ENCODE results near the gene FUT3. TPM values are rescaled to one million over a fixed set of nuclear protein-coding genes. Genes with fewer than 3 reads are reported as not detected.
A peak's percentile ranks its signal among the peaks of the same experiment; 100 is the strongest.

Gene FUT3
- total and polyA plus RNA-seq, 2 of the 8 experiments (the other 6 are each of a cell fraction or from before 2014, with no cell fraction given) = 0.15 to 0.63 TPM

DNA sequence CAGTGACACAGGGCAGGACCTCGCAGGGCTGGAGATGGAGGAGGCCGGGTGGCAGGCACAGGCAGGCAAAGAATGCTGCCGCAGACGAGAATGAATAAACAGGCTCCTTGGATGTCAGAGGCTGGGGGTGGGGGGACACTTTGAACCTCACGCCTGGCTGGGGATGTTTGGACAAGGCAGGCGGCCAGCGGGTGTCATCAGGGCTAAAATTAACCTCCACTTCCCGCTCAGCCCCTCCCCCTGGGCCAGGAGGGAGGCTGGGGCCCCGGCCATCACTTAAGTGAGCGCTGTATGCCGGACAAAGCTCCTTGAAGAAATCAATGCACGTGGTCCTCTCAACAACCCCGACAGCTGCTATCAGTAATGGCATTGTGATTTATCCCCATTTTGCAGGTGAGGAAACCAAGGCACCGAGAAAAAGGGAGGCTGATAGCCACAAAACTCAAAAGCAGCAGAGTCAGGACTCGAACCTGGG is 29.4 kb upstream of the FUT3 start:
- 70% methylated on average over 15 of the region's 15 CpGs; no CpG with 5 or more reads in 1 of the 2 experiments for WGBS, 2 experiments (ENCODE audit: extremely low coverage in 1 of 2, insufficient coverage in 1 of 2, insufficient read length in 1 of 2, insufficient replicate concordance in 2 of 2, low coverage in 1 of 2, low lambda C conversion rate in 2 of 2, missing lambda C conversion rate in 1 of 2)
- no peak for DNase-seq (ENCODE audit: low read depth in 1 of 2, low spot score in 2 of 2)
- FAIRE-seq = no peak

More for the DNA sequence above, 29.4 kb upstream of the FUT3 start:
- H3K79me1 ChIP-seq (ENCODE audit: low read depth, low read length) = no peaks in the 10 kb centered on the region
- H3K56ac ChIP-seq (replicated peaks; ENCODE audit: insufficient read length, low read depth, low read length) = no peak overlapping the region
- no peak overlapping the region for H2BK12ac ChIP-seq (ENCODE audit: low read depth, low read length)
- no peak overlapping the region for H3K27ac ChIP-seq (ENCODE audit: low read depth, low read length)
- no peak overlapping the region for H2BK5ac ChIP-seq (ENCODE audit: low read depth, low read length)
- no peak overlapping the region for H4K8ac ChIP-seq (ENCODE audit: extremely low read depth, insufficient read depth, low read length)
- H3K23ac ChIP-seq (ENCODE audit: insufficient read length) = no peak overlapping the region
- H3K27me3 ChIP-seq (replicated peaks in 1 of 4; ENCODE audit: control insufficient read depth in 3 of 4, extremely low read depth in 1 of 4, insufficient read depth in 3 of 4, low read length in 3 of 4) = 0 out of 7 replicates have a peak, but pooled peaks cover 0 to 2% (median 0%) of the 10 kb centered on the region in 4 experiments
- no peak overlapping the region for H2BK15ac ChIP-seq (ENCODE audit: low read length)
- ChIA-PET CTCF (ENCODE audit: partially characterized antibody) (interaction anchor here (1.6 kb wide), 1 partner anchor 77 kb away, joined by 9 read pairs; no protein-coding TSS in a partner anchor), POLR2A (ENCODE audit: partially characterized antibody) (interaction anchor here (2.5 kb wide), 1 partner anchor 52 kb away, joined by 8 read pairs; no protein-coding TSS in a partner anchor)
- no peak overlapping the region for H3K18ac ChIP-seq (ENCODE audit: extremely low read depth, low read length)
- no peak overlapping the region for H4K91ac ChIP-seq (replicated peaks; ENCODE audit: insufficient read length, low read length)
- H3K79me2 ChIP-seq (ENCODE audit: control insufficient read depth in 1 of 2, insufficient read depth in 2 of 2, low read length in 2 of 2) = no peaks in the 10 kb centered on the region
- H3K9ac ChIP-seq (replicated peaks in 1 of 4; ENCODE audit: extremely low read depth in 1 of 4, low read depth in 3 of 4, low read length in 3 of 4) = no peak overlapping the region
- H3K4me3 ChIP-seq (ENCODE audit: extremely low read depth in 1 of 4, insufficient read depth in 2 of 4, low read depth in 3 of 4, low read length in 4 of 4) = no peak overlapping the region
- no peaks in the 10 kb centered on the region for H3K9me3 ChIP-seq (ENCODE audit: insufficient read depth in 2 of 2, low read depth in 1 of 2, low read length in 1 of 2)
- H3K4me2 ChIP-seq (ENCODE audit: insufficient read depth in 1 of 2, low read depth in 2 of 2, low read length in 2 of 2) = peak overlapping the region in 1 of 2 experiments; percentile 34; a peak in 2 of 4 replicates
- H3K4ac ChIP-seq (replicated peaks; ENCODE audit: insufficient read length, low read depth, low read length) = no peak overlapping the region
- no peak overlapping the region for H2BK120ac ChIP-seq (replicated peaks; ENCODE audit: low read depth, low read length)
- no peaks in the 10 kb centered on the region for H4K20me1 ChIP-seq (replicated peaks in 1 of 2; ENCODE audit: control insufficient read depth in 1 of 2, insufficient read depth in 2 of 2, low read length in 2 of 2)
- H2AFZ ChIP-seq (ENCODE audit: low read length) = no peak overlapping the region
- no peak overlapping the region for H2BK20ac ChIP-seq (ENCODE audit: low read length)
- no peaks in the 10 kb centered on the region for H3K36me3 ChIP-seq (ENCODE audit: control insufficient read depth in 2 of 4, insufficient read depth in 4 of 4, low read length in 3 of 4)
- H2AK5ac ChIP-seq (ENCODE audit: low read depth, low read length) = no peak overlapping the region
- no peak overlapping the region for H3K14ac ChIP-seq (ENCODE audit: insufficient read length)
- H3K23me2 ChIP-seq (ENCODE audit: low read depth, low read length) = no peaks in the 10 kb centered on the region
- TF ChIP-seq EP300 (IDR thresholded peaks at IDR 0.05; ENCODE audit: borderline replicate concordance in 1 of 2, low read depth in 2 of 2, low read length in 2 of 2) = no peak
- TF ChIP-seq FOSL1 (IDR thresholded peaks at IDR 0.05; ENCODE audit: insufficient read depth, low read depth, low read length) = no peak
- TF ChIP-seq EGR1 (IDR thresholded peaks at IDR 0.05; ENCODE audit: borderline replicate concordance, low read depth, low read length) = no peak
- TF ChIP-seq HDAC6 (IDR thresholded peaks at IDR 0.05; ENCODE audit: low read depth, low read length) = no peak
- TF ChIP-seq KDM1A (IDR thresholded peaks at IDR 0.05; ENCODE audit: borderline replicate concordance, low read length) = peak; percentile 78; the same call in 1 of the 2 replicates
- no peak for TF ChIP-seq TCF12 (IDR thresholded peaks at IDR 0.05; ENCODE audit: low read depth, low read length)
- no peak for TF ChIP-seq YY1 (IDR thresholded peaks at IDR 0.05; ENCODE audit: low read depth, low read length)
- TF ChIP-seq POLR2AphosphoS5 (IDR thresholded peaks at IDR 0.05; ENCODE audit: low read depth, low read length) = no peak
- TF ChIP-seq RAD21 (IDR thresholded peaks at IDR 0.05 in 1 of 2, conservative IDR thresholded peaks at IDR 0.05 in 1 of 2; ENCODE audit: low read depth in 2 of 2, low read length in 2 of 2) = no peak
- TF ChIP-seq E2F6 (IDR thresholded peaks at IDR 0.05) = peak; percentile 24; the same call in 1 of the 2 replicates
- TF ChIP-seq CHD1 (IDR thresholded peaks at IDR 0.05; ENCODE audit: low read depth, low read length) = no peak
- no peak for TF ChIP-seq SP2 (IDR thresholded peaks at IDR 0.05; ENCODE audit: low read length)
- H4K5ac ChIP-seq (ENCODE audit: insufficient read length, low read depth, low read length) = peak overlapping the region; percentile 1
- H3K4me1 ChIP-seq (replicated peaks in 1 of 4; ENCODE audit: control insufficient read depth in 3 of 4, insufficient read depth in 4 of 4, low read length in 3 of 4) = peaks cover 0 to 17% (median 6%) of the 10 kb centered on the region in 4 experiments; a peak in 6 of 7 replicates

Data from H1 (cell line).